Smooth muscle cell (in vitro differentiated cells): Measurements from ENCODE around the gene AK4. TPM values are rescaled to one million over a fixed set of nuclear protein-coding genes. Genes with fewer than 3 reads are reported as not detected.

Experiments
- DNase-seq: peaks from one replicate; lab custom pipeline; 2025; ENCODE audit not compliant: unreplicated experiment; lab: John Stamatoyannopoulos, UW
- H2AFZ ChIP-seq: fragments of 200-600 bp; sonication (generic); 2 replicates; pipeline ENCODE4 v1.6.0; 2016; ENCODE audit warnings: antibody characterized with exemption, low read depth, mild to moderate bottlenecking
- H3F3A ChIP-seq: fragments of 200-600 bp; sonication (generic); 2 replicates; pipeline ENCODE4 v1.6.0; 2017; ENCODE audit warnings: antibody characterized with exemption, low read depth
- H3K27ac ChIP-seq: fragments of 200-600 bp; sonication (generic); 2 replicates; pipeline ENCODE4 v1.5.1; 2016; ENCODE audit warnings: low read depth, mild to moderate bottlenecking
- H3K27me3 ChIP-seq: fragments of 200-600 bp; sonication (generic); 2 replicates; pipeline ENCODE4 v1.6.1; 2016; ENCODE audit warnings: low read depth, mild to moderate bottlenecking
- H3K36me3 ChIP-seq: fragments of 200-600 bp; sonication (generic); 2 replicates; pipeline ENCODE4 v1.5.1; 2016; ENCODE audit warnings: low read depth
- H3K4me1 ChIP-seq: fragments of 200-600 bp; sonication (generic); 2 replicates; pipeline ENCODE4 v1.5.1; 2016; ENCODE audit warnings: low read depth
- H3K4me2 ChIP-seq: fragments of 200-600 bp; sonication (generic); 2 replicates; pipeline ENCODE4 v1.6.0; 2016; ENCODE audit warnings: mild to moderate bottlenecking
- H3K4me3 ChIP-seq: fragments of 200-600 bp; sonication (generic); 2 replicates; pipeline ENCODE4 v1.5.1; 2016; ENCODE audit warnings: mild to moderate bottlenecking
- H3K79me2 ChIP-seq: fragments of 200-600 bp; sonication (generic); 2 replicates; pipeline ENCODE4 v1.6.0; 2016; ENCODE audit warnings: low read depth, mild to moderate bottlenecking
- H3K9ac ChIP-seq: fragments of 200-600 bp; sonication (generic); 2 replicates; pipeline ENCODE4 v1.6.0; 2016; ENCODE audit warnings: low read depth
- H3K9me3 ChIP-seq: fragments of 200-600 bp; sonication (generic); replicated peaks from 2 replicates; pipeline ENCODE4 v1.5.1; 2016; ENCODE audit warnings: low read depth
- H4K20me1 ChIP-seq: fragments of 200-600 bp; sonication (generic); 2 replicates; pipeline ENCODE4 v1.6.0; 2016; ENCODE audit warnings: low read depth
- CTCF ChIP-seq: fragments of 200-600 bp; sonication (generic); IDR thresholded peaks from 2 replicates; pipeline ENCODE4 v1.5.1; 2017; ENCODE audit warnings: borderline replicate concordance, mild to moderate bottlenecking, antibody characterized with exemption; ENCODE audit not compliant: insufficient read depth, poor library complexity, severe bottlenecking
- WGBS: methylation state at CpG from one replicate; pipeline ENCODE4 v1.1.7; 2016; ENCODE audit warnings: low lambda C conversion rate; 5-methylcytosine and 5-hydroxymethylcytosine counted together
- polyA plus RNA-seq: library from polyadenylated mRNA; unstranded; fragments of >200 nt; fragmentation: Nextera tagmentation; extraction: Ambion mirVana; gene quantifications from 2 replicates; pipeline ENCODE4 v1.2.1, GENCODE V29; 2016
- total RNA-seq: library from RNA; depleted of rRNA; stranded (reverse); fragments of >200 nt; gene quantifications from 2 replicates; pipeline ENCODE4 v1.2.3, GENCODE V29; 2014

Gene AK4
- total and polyA plus RNA-seq, 2 experiments from 2014 or later = 52.9 to 61.4 TPM

GRCh38 chr1:65165269-65165993 lies 17.4 kb downstream of the AK4 start:
- no peak overlapping the region for H2AFZ ChIP-seq
- H3K9ac ChIP-seq = no peak overlapping the region
- peaks cover 57% of the 10 kb centered on the region for H3K79me2 ChIP-seq
- H4K20me1 ChIP-seq = peaks cover 100% of the 10 kb centered on the region
- no peak overlapping the region for H3K27ac ChIP-seq
- DNase-seq = no peak
- 85% methylated on average over 5 of the region's 5 CpGs for WGBS
- no peaks in the 10 kb centered on the region for H3K9me3 ChIP-seq
- no peaks in the 10 kb centered on the region for H3K27me3 ChIP-seq
- no peak overlapping the region for H3K4me3 ChIP-seq
- no peaks in the 10 kb centered on the region for H3K36me3 ChIP-seq
- H3K4me2 ChIP-seq = no peak overlapping the region
- H3K4me1 ChIP-seq = no peaks in the 10 kb centered on the region
- TF ChIP-seq CTCF = no peak
- H3F3A ChIP-seq = no peaks in the 10 kb centered on the region

GRCh38 chr1:65166572-65167305 lies 18.7 kb downstream of the AK4 start:
- no peak for TF ChIP-seq CTCF
- H3K4me3 ChIP-seq = no peak overlapping the region
- no peak overlapping the region for H2AFZ ChIP-seq
- H3K4me2 ChIP-seq = no peak overlapping the region
- H3K9me3 ChIP-seq = no peaks in the 10 kb centered on the region
- no peaks in the 10 kb centered on the region for H3K4me1 ChIP-seq
- no peaks in the 10 kb centered on the region for H3F3A ChIP-seq
- no peak for DNase-seq
- no peaks in the 10 kb centered on the region for H3K36me3 ChIP-seq
- H3K9ac ChIP-seq = no peak overlapping the region
- H3K27me3 ChIP-seq = no peaks in the 10 kb centered on the region
- 95% methylated on average over 7 of the region's 7 CpGs for WGBS
- H4K20me1 ChIP-seq = peaks cover 100% of the 10 kb centered on the region
- peaks cover 48% of the 10 kb centered on the region for H3K79me2 ChIP-seq
- H3K27ac ChIP-seq = no peak overlapping the region

GRCh38 chr1:65167586-65168242 lies 19.7 kb downstream of the AK4 start:
- 92% methylated on average over 5 of the region's 5 CpGs for WGBS
- no peak overlapping the region for H3K4me2 ChIP-seq
- H3K79me2 ChIP-seq = peaks cover 49% of the 10 kb centered on the region

More at GRCh38 chr1:65167586-65168242, 19.7 kb downstream of the AK4 start:
- no peak overlapping the region for H2AFZ ChIP-seq
- DNase-seq = no peak
- H3K27ac ChIP-seq = no peak overlapping the region
- no peaks in the 10 kb centered on the region for H3F3A ChIP-seq
- H4K20me1 ChIP-seq = peaks cover 100% of the 10 kb centered on the region
- no peak overlapping the region for H3K9ac ChIP-seq
- H3K4me3 ChIP-seq = no peak overlapping the region
- H3K9me3 ChIP-seq = no peaks in the 10 kb centered on the region
- no peaks in the 10 kb centered on the region for H3K27me3 ChIP-seq
- H3K36me3 ChIP-seq = no peaks in the 10 kb centered on the region
- no peaks in the 10 kb centered on the region for H3K4me1 ChIP-seq
- TF ChIP-seq CTCF = no peak
